Measurements from ENCODE around the gene LCMT1.

- TF ChIP-seq POLR2AphosphoS5 (IDR thresholded peaks at IDR 0.05) (no peak), POLR2A (IDR thresholded peaks at IDR 0.05) (no peak), CTCF (IDR thresholded peaks at IDR 0.05) (no peak)
These were observed 106.4 kb downstream of the LCMT1 start for GRCh38 chr16:25217921-25218320.

Data from prostate gland (tissue), 2 donors.